Body of pancreas (tissue), 4 donors: ENCODE data around the gene TJP1.

Experiments used
- POLR2A ChIP-seq, 3 donors: fragments of 450-650 bp; IDR thresholded peaks; one replicate each; pipeline ENCODE4 v1.6.1; 2016; ENCODE audit warnings: antibody characterized with exemption in 3 of 3, mild to moderate bottlenecking in 2 of 3
- TF ChIP-seq, protein P1 (sequence below), 7 experiments: fragments of 450-650 bp in 4 of 7; fragments of 200-600 bp in 3 of 7; sonication (generic) in 3 of 7; IDR thresholded peaks; one replicate each; pipeline ENCODE4 v1.5.1; 2016 to 2019; ENCODE audit warnings: antibody characterized with exemption in 7 of 7

DNA sequence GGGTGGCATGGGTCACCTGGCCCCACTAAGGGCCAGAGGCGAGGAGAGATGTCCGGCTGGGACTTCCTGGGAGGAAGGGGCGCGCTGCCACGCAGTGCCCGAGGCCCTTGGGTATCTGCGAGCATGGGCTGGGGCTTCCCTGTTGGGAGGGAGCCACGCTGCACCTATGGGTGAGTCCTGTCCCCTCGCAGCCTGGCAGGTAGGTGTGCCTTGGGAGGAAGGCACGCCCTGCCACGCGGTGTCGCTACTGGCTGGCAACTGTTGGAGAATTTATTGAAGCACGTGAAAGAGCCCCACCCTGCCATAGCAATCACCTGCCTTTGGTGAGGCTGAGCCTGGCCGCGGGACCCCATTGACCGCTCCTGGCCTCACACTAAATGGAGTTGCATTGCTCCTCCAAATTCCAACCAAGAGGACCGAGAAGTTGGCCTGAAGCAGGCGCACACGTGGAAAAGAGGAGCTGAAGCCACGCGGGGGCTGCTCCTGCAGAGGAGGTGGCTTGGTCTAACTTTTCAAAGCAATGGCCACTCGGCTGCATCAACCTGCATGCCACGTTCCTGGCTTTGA lies 134.2 kb downstream of the TJP1 start:
- TF ChIP-seq, protein P1, sequence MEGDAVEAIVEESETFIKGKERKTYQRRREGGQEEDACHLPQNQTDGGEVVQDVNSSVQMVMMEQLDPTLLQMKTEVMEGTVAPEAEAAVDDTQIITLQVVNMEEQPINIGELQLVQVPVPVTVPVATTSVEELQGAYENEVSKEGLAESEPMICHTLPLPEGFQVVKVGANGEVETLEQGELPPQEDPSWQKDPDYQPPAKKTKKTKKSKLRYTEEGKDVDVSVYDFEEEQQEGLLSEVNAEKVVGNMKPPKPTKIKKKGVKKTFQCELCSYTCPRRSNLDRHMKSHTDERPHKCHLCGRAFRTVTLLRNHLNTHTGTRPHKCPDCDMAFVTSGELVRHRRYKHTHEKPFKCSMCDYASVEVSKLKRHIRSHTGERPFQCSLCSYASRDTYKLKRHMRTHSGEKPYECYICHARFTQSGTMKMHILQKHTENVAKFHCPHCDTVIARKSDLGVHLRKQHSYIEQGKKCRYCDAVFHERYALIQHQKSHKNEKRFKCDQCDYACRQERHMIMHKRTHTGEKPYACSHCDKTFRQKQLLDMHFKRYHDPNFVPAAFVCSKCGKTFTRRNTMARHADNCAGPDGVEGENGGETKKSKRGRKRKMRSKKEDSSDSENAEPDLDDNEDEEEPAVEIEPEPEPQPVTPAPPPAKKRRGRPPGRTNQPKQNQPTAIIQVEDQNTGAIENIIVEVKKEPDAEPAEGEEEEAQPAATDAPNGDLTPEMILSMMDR (IDR thresholded peaks at IDR 0.05), result peak in 1 of 7 experiments; percentile 14
- TF ChIP-seq POLR2A (IDR thresholded peaks at IDR 0.05), result no peak
